HG02943 (cell line): ENCODE measurements around the gene F8A2.
"Not testable (repeated sequence)": the region's sequence is repeated elsewhere in the genome, so short reads cannot be mapped to it uniquely, and the experiment has no call there.

Experiments
- ATAC-seq: cut with Tn5 transposase; IDR thresholded peaks from one replicate; pipeline ENCODE4 v1.9.1; 2021; ENCODE audit warnings: mild to moderate bottlenecking, low read depth, moderate library complexity; ENCODE audit not compliant: unreplicated experiment

Gene F8A2

DNA sequence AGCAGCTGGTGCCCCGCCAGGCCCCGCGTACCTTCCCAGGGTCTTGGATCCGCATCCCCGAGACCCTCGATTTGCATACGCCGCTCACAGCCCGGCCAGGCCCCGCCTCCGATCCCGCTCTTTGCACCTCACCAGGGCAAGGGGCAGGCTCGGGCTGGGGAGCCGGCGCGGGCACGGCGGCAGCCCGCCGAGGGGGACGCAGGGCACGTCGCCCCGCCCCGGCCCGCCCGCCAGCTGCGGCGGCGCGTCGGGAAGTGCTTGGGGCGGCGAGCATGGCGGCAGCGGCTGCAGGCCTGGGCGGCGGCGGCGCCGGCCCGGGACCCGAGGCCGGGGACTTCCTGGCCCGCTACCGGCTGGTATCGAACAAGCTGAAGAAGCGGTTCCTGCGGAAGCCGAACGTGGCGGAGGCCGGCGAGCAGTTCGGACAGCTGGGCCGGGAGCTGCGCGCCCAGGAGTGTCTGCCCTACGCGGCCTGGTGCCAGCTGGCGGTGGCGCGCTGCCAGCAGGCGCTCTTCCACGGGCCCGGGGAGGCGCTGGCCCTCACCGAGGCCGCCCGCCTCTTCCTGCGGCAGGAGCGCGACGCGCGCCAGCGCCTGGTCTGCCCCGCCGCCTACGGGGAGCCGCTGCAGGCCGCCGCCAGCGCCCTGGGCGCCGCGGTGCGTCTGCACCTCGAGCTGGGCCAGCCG lies at the start of gene F8A2:
Gene F8A2 (plus strand): TSS at position 253 of the 686 bp plus-strand sequence. CDS start 20 bp downstream, at position 273.
- ATAC-seq: peak; percentile 77

DNA sequence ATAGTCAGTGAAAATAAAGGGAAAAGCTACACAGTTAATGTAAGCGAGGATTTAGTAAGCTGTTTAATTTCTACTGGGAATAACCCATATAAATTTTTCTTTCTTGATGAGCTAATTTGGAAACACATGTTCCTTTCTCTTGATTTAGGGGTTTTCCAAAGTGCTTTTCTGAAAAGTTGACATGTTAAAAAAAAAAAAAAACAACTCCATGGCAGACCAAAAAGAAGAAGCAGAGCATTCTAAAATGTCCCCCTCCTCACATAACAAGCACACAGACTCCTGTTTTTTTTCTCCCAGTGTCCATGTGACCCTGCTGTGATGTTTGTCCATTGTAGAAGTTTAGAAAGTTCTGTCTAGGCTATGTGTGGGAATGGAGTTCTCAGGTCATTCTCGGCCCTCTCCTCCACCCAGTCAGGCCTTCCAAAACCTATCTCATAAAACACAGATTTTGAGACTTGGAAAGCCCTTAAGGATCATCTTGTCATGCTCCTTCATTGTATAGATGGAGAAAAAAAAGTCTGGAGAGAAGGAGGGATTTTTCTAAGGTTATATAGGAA lies 48.3 kb upstream of the F8A2 start:
- no peak for ATAC-seq

DNA sequence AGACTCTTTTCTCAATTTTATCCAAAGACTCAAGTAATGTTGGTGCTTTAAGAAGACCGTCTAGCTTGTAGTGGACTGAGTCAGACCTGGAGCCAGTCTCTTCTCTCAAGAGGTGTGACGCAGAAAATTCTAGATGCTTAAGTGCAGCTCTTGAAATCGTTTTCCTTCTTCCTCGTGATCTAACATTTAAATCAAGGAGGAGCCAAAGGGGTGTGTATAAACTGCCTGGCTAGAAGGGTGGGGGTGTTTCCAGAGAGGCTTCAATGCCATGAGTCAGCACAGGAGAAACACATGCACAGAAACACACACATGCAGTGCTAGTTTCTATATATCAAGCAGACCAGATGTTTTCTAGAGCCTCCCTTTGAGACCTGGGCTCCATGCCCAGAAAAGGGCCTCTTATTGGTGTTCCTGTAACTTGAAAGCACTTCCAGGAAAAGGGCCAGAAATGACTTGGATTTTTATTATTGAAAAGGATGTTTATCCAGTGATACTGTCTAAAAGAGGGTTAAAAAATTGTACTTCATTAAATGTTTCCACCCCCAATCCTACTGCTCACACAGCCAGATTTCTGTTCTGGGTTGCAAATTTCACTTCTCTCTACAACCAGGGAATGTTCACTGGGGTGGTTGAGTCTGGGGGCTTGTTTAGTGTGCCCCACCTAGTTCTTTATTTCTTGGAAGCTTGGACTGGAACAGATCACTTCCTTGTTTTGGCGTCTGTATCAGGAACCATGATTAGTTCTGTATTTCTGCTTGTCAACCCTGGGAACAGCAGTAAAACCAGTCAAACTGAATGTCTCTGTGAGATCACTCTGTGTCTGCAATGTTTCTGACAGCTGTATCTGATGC lies 47.2 kb upstream of the F8A2 start, which contains the start of gene CLIC2:
Gene CLIC2 (minus strand): TSS at position 129 of the 851 bp plus-strand sequence. CDS start 187 bp downstream, outside the sequence.
- ATAC-seq: no peak

DNA sequence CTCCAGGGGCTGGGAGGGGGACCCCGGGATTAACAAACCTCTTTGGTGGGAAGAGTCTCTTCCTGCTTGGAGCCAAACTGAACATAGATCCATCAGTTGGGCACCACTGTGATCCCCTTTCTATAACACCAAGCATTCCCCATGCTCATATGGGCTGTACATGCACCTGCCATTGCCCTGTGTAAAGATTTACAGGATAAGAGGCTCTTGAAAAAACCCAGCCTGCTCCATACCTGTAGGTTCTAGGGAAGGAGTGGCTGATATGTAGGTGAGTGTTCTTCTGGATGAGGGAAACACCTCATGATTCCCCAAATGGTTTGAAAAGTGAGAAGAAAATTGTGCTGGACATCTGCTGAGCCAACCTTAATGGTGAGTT lies 46.6 kb upstream of the F8A2 start:
- not testable (repeated sequence) for ATAC-seq

DNA sequence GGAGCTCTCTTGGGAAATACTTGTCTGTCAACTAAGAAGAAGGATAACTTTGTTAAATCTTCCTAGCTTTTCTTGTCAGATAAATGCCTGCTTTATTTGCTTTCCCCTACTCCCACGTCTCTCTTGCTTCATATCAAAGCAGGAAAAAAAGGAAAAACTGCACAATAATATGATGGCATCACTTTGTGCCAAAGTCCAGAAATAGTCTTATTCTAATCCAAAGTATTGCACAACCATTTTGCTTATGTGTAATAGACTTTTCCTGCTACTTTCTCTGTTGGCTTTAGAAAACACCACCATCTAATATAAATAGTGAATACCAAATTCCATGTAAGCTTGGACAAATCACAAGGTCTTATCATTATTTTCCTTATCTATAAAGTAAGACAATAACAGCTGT lies 36.2 kb upstream of the F8A2 start:
- not testable (repeated sequence) for ATAC-seq

DNA sequence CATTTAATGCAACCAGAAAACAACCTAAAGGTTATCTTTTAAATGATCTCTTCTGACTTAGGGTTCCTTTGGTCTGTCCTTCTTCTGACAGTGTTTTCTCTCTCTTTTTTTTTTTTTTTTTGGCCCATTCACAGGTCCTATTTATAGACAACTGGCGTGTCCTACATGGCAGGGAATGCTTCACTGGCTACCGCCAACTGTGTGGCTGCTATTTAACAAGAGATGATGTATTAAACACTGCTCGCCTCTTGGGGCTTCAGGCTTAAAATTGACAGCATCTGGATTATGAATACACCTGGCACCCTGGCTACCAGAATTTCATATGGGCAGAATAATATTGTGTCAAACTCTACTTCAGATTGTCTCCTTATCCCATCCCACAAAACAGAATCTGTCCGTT lies 32.4 kb upstream of the F8A2 start:
- not testable (repeated sequence) for ATAC-seq

DNA sequence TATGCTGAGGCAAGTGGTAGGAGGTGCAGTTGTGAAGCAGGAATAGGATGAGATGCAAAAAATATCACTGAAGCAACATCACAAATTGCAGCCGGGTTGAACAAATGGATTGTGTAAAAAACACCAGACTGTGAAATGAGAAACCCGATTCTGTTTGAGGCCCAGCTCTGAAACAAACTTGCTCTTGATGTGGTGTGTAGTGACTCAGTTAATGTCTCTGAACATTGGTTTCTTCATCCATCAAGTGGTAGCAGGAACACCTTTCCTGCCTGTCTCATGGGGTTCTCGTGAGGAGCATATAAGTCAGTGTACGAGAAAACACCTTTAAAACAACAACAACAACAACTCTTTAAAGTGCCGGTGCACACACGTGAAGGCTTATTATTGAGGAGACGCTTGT lies 18.2 kb upstream of the F8A2 start:
- not testable (repeated sequence) for ATAC-seq

DNA sequence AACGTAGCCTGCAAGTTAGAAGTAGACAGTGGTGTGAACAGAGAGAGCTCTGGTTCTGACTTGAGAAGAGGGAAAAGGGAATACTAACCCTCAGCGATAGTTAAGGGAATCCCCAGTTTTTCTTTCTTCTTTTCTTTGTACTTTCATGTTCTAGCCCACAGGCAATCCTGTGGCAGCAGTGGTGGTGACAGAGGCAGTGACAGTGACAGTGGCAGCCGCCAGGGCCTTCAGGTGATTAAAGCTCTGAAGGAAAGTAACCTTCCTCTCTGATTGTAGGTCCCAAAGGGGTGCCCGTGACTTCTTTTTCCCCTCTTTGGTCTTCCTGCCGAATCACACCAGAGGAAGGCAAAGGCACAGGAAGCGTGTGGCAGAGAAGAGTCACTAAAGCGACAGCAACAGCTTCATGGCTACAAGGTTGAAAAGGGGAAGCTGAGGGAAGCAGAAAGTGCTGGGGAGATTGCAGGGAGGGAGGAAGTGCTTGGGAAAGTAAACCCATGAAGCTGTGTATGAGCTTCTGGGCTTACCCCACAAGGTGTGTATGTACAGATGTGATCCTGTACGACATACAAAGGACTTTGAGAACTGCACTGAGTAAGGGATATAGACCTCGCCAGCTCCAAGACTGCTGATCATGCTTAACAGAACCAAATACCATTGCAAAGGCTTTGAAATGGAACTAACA lies 8.0 kb upstream of the F8A2 start:
- peak; percentile 74 for ATAC-seq

DNA sequence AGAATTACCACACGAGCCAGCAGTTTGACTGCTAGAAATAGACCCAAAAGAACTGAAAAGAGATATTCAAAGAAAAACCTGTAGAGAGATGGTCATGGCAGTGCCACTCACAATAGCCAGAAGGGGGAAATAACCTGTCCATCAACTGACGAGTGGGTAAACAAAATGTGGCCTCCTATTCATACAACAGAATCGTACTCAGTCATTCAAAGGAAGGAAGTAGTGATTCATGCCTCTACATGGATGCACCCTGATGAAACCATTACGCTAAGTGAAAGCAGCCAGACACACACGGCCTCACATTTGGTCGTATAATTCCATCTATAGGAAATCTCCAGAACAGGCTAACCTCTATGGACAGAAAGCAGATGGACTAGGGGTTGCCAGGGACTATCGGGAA lies 2.1 kb upstream of the F8A2 start:
- not testable (repeated sequence) for ATAC-seq

DNA sequence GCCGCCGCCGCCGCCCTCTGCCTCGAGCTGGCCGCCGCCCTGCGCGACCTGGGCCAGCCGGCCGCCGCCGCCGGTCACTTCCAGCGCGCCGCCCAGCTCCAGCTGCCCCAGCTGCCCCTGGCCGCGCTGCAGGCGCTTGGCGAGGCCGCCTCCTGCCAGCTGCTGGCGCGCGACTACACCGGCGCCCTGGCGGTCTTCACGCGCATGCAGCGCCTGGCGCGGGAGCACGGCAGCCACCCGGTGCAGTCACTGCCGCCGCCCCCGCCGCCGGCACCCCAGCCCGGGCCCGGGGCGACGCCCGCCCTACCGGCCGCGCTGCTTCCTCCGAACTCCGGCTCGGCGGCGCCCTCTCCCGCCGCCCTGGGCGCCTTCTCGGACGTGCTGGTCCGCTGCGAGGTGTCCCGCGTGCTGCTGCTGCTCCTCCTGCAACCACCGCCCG lies 653 bp downstream of the F8A2 start:
- peak; percentile 38 for ATAC-seq

DNA sequence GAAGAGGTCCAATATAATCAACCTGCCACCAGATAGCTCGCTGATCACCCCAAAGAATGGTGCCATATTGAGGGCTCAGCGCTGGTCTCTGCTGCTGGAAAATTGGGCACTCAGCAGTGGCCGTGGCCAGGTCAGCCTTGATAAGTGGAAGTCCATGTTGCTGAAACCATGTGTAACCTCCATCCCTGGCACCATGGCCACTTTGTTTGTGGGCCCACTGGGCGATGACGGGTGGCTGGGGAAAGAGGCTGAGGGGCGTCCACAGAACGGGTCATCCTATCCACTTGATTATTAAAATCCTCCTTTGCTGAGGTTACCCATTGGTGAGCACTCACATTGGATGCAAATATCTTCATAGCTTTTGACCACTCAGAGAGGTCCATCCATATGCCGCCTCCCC lies 7.7 kb downstream of the F8A2 start:
- ATAC-seq: no peak

DNA sequence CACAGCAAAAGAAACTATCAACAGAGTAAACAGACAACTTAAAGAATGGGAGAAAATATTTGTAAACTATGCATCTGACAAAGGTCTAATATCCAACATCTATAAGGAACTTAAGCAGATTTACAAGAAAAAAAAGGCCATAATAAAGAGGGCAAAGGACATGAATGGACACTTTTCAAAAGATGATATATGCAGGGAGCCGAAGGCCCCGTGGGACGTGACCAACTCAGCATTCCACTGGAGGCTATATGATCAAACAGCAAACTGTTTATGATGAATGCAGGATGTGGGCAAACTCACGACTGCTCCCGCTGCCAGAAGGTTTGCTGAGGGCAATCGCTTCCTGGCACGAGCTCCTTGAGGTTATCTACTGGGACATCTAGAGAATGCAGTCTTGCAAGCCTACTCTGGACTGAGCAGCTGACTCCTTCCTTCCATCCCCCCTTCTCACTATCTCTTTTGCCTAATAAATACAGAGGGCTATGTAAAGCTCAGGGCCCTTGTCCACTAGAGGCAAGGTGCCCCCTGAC lies 12.9 kb downstream of the F8A2 start:
- ATAC-seq: not testable (repeated sequence)

DNA sequence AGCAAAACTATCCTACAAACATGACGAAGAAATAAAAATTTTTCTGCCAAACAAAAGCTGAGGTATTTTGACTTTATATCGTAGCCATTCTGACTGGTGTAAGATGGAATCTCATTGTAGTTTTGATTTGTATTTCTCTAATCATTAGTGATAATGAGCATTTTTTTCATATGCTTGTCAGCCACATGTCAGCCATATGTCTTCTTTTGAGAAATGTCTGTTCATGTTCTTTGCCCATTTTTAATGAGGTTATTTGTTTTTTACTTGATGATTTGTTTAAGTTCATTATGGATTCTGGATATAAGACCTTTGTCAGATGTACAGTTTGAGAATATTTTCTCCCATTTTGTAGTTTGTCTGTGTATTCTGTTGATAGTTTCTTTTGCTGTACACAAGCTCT lies 24.5 kb downstream of the F8A2 start:
- ATAC-seq: no peak

DNA sequence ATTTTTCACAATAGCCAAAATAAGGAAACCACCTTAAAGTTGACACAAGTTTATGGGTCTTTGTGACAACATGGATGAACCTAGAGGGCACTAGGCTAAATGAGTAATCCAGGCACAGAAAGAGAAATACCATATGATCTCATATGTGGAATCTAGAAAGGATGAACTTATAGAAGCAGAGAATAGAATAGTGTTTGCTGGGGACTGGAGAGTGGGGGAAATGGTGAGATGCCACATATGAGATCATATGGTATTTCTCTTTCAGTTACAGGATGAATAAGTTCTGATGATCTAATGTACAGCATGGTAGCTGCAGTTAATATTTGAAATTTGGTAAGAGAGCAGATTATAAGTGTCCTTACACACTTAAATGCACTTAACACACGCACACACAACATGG lies 35.9 kb downstream of the F8A2 start:
- ATAC-seq: no peak
